Endothelial cell of umbilical vein (primary cell): Measurements from ENCODE around the gene LGI2. TPM values are rescaled to one million over a fixed set of nuclear protein-coding genes. Genes with fewer than 3 reads are reported as not detected.

ENCODE experiments used
- BruUV-seq: library from RNA; stranded (reverse); fragments of 400-500 nt; replicated peaks from 2 replicates; lab custom pipeline; 2021; lab: Mats Ljungman, UMichigan
- CTCF ChIA-PET: fragments of 300-600, 350-600 bp; sonication (Branson Sonifier 250); formaldehyde crosslinking; loops from one replicate; lab custom pipeline; 2021; ENCODE audit warnings: antibody characterized with exemption, inconsistent platforms; lab: Charles Lee
- POLR2A ChIA-PET: fragments of 300-600, 350-600 bp; sonication (Branson Sonifier 250); formaldehyde crosslinking; loops from one replicate; lab custom pipeline; 2021; ENCODE audit warnings: antibody characterized with exemption, inconsistent platforms; lab: Charles Lee
- DNase-seq: peaks from one replicate; pipeline ENCODE4 v3.0.0-alpha.2; 2011; ENCODE audit warnings: low read depth, low spot score
- FAIRE-seq: peaks from 2 replicates; lab custom pipeline; 2011; peaks lifted over from hg19 to GRCh38; lab: Jason Lieb, UNC
- H2AFZ ChIP-seq: 2 replicates; pipeline ENCODE4 v1.6.0; 2012; ENCODE audit warnings: low read depth, low read length, control low read depth, inconsistent platforms
- H3K27ac ChIP-seq: 2 replicates; pipeline ENCODE4 v1.5.1; 2011; ENCODE audit warnings: low read depth, mild to moderate bottlenecking, control low read depth, low read length, moderate library complexity; ENCODE audit not compliant: insufficient read depth
- H3K27me3 ChIP-seq, 2 experiments: 2 replicates each; pipeline versions ENCODE4 v1.6.0 to v1.6.1; 2011; ENCODE audit warnings: low read length in 2 of 2, mixed read lengths in 1 of 2; ENCODE audit not compliant: control insufficient read depth in 2 of 2, insufficient read depth in 2 of 2
- H3K36me3 ChIP-seq, 2 experiments: 2 replicates in 1 of 2; 3 replicates in 1 of 2; pipeline ENCODE4 v1.5.1; 2011; ENCODE audit warnings: low read length in 2 of 2, mild to moderate bottlenecking in 1 of 2, moderate library complexity in 1 of 2; ENCODE audit not compliant: control insufficient read depth in 2 of 2, insufficient read depth in 2 of 2; ENCODE audit errors: extremely low read depth in 1 of 2
- H3K4me1 ChIP-seq: 3 replicates; pipeline ENCODE4 v1.5.1; 2011; ENCODE audit warnings: mild to moderate bottlenecking, low read length; ENCODE audit not compliant: control insufficient read depth, insufficient read depth; ENCODE audit errors: extremely low read depth
- H3K4me2 ChIP-seq: 2 replicates; pipeline ENCODE4 v1.6.1; 2011; ENCODE audit warnings: low read length, control low read depth, mixed read lengths; ENCODE audit not compliant: insufficient read depth
- H3K4me3 ChIP-seq, 3 experiments: fragments of 200-600 bp in 1 of 3; sonication (generic), shearing (Covaris generic) in 1 of 3; replicated peaks in 1 of 3; 2 replicates each; pipeline ENCODE4 v1.5.1; 2011 to 2016; ENCODE audit warnings: control low read depth in 3 of 3, low read length in 3 of 3, mild to moderate bottlenecking in 2 of 3, inconsistent platforms in 1 of 3, low read depth in 1 of 3, moderate library complexity in 1 of 3; ENCODE audit not compliant: insufficient read depth in 1 of 3
- H3K79me2 ChIP-seq: 2 replicates; pipeline ENCODE4 v1.6.0; 2012; ENCODE audit warnings: low read length, inconsistent platforms; ENCODE audit not compliant: control insufficient read depth, insufficient read depth
- H3K9ac ChIP-seq: replicated peaks from 2 replicates; pipeline ENCODE3; 2011; ENCODE audit warnings: low read length, control low read depth; ENCODE audit not compliant: insufficient read depth; ENCODE audit errors: extremely low read depth
- H3K9me1 ChIP-seq: replicated peaks from 3 replicates; pipeline ENCODE4 v1.6.0; 2011; ENCODE audit warnings: mild to moderate bottlenecking, low read length; ENCODE audit not compliant: control insufficient read depth, insufficient read depth; ENCODE audit errors: extremely low read depth
- H3K9me3 ChIP-seq: replicated peaks from 2 replicates; pipeline ENCODE4 v1.5.1; 2012; ENCODE audit warnings: low read length, inconsistent platforms; ENCODE audit not compliant: control insufficient read depth, insufficient read depth
- H4K20me1 ChIP-seq: replicated peaks from 2 replicates; pipeline ENCODE3; 2011; ENCODE audit warnings: mild to moderate bottlenecking, low read length; ENCODE audit not compliant: control insufficient read depth, insufficient read depth; ENCODE audit errors: extremely low read depth
- EZH2 ChIP-seq: IDR thresholded peaks from 2 replicates; pipeline ENCODE4 v1.6.1; 2012; ENCODE audit warnings: borderline replicate concordance, low read depth, mild to moderate bottlenecking, moderate library complexity, low read length, inconsistent platforms; ENCODE audit not compliant: severe bottlenecking
- FOS ChIP-seq: IDR thresholded peaks from 2 replicates; pipeline ENCODE4 v1.6.1; 2011; ENCODE audit warnings: mild to moderate bottlenecking, low read length, moderate library complexity, borderline replicate concordance; ENCODE audit not compliant: insufficient read depth
- GATA2 ChIP-seq: IDR thresholded peaks from 2 replicates; pipeline ENCODE4 v1.7.0; 2011; ENCODE audit warnings: low read depth, mild to moderate bottlenecking, moderate library complexity, mixed read lengths, low read length; ENCODE audit not compliant: insufficient read length, insufficient read depth
- JUN ChIP-seq: IDR thresholded peaks from 2 replicates; pipeline ENCODE4 v1.6.1; 2011; ENCODE audit warnings: borderline replicate concordance, low read depth; ENCODE audit not compliant: insufficient read length, insufficient read depth
- POLR2A ChIP-seq: IDR thresholded peaks from 2 replicates; pipeline ENCODE4 v1.6.1; 2012; ENCODE audit warnings: low read depth, mild to moderate bottlenecking, control low read depth, low read length
- POLR2AphosphoS5 ChIP-seq: IDR thresholded peaks from 2 replicates; pipeline ENCODE4 v1.6.1; 2012; ENCODE audit warnings: low read depth, mild to moderate bottlenecking, control low read depth, low read length, moderate library complexity; ENCODE audit not compliant: insufficient read depth
- dilution Hi-C: fragments of 300-500 bp; cut with MboI; formaldehyde crosslinking; loops from one replicate; pipeline ENCODE4 v1.15.0; 2019; ENCODE audit warnings: low sequenced_read_pairs; ENCODE audit not compliant: extremely low pct_ligation_motif_present
- intact Hi-C: fragments of 100-400 bp; cut with micrococcal nuclease; formaldehyde crosslinking; loops from one replicate; pipeline ENCODE4 v1.10.0; 2022
- polyA plus RNA-seq, 4 experiments: library from polyadenylated mRNA; depleted of rRNA in 3 of 4; stranded (reverse) in 3 of 4; unstranded in 1 of 4; fragments of >200 nt; gene quantifications; 2 replicates each; pipeline versions ENCODE4 v1.2.1 to v1.2.3, GENCODE V29; 2011 to 2012; ENCODE audit warnings: missing spikeins in 1 of 4
- total RNA-seq: library from RNA; stranded (reverse); gene quantifications from 2 replicates; pipeline ENCODE4 v1.2.3, GENCODE V29; 2021
- TF ChIP-seq, protein P1 (sequence below), 2 donors: IDR thresholded peaks; 1 replicate in 1 of 2; 2 replicates in 1 of 2; pipeline ENCODE4 v1.5.1; 2011; ENCODE audit warnings: low read length in 2 of 2, mild to moderate bottlenecking in 2 of 2, moderate library complexity in 2 of 2, control low read depth in 1 of 2, inconsistent platforms in 1 of 2, low read depth in 1 of 2; ENCODE audit not compliant: insufficient read depth in 1 of 2; ENCODE audit errors: extremely low read depth in 1 of 2
- TF ChIP-seq, protein P2 (sequence below): IDR thresholded peaks from 2 replicates; pipeline ENCODE4 v1.6.1; 2011; ENCODE audit not compliant: insufficient read depth, insufficient read length

The LGI2 gene
- total and polyA plus RNA-seq, 2 donors (not counting 3 experiments of a cell fraction or from before 2014, with no cell fraction given), result not detected

DNA sequence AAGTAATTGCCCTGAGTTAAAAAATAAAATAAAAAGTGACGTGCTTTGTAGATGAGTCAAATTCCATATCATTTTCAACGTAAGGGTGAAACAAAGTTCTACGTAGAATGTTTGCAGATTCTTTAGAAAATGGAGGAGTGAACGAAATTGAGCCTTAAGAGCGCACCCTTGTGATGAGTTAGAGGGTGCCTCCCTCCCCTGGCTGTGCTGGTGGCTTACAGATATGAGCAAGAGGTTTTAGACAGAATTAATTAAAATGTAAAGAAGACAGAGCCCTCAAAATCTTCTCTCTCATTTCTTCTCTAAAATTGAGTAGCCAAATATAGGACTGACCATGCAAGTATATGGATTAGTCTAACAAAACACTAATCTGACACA, 30.2 kb upstream of the LGI2 start:
- H3K9me1 ChIP-seq, result no peaks in the 10 kb centered on the region
- H3K4me2 ChIP-seq, result no peak overlapping the region
- no peaks in the 10 kb centered on the region for H4K20me1 ChIP-seq
- no peaks in the 10 kb centered on the region for H3K9me3 ChIP-seq
- no peaks in the 10 kb centered on the region for H3K79me2 ChIP-seq
- H3K9ac ChIP-seq, result no peak overlapping the region
- H3K27me3 ChIP-seq, result peaks cover 0 to 9% of the 10 kb centered on the region in 2 experiments
- no peak overlapping the region for H2AFZ ChIP-seq
- no peak for DNase-seq
- BruUV-seq, result no TSS peak
- CTCF ChIA-PET, result no interaction called here
- dilution Hi-C loops (no loop called here), intact Hi-C loops (no loop called here)
- no peak overlapping the region for H3K27ac ChIP-seq
- H3K4me1 ChIP-seq, result no peaks in the 10 kb centered on the region
- H3K4me3 ChIP-seq, result no peak overlapping the region
- no peak for TF ChIP-seq POLR2AphosphoS5
- TF ChIP-seq FOS, result no peak
- no peak for TF ChIP-seq POLR2A
- no peak for TF ChIP-seq JUN
- no peak for TF ChIP-seq EZH2
- no peak for TF ChIP-seq GATA2
- TF ChIP-seq, protein P1, sequence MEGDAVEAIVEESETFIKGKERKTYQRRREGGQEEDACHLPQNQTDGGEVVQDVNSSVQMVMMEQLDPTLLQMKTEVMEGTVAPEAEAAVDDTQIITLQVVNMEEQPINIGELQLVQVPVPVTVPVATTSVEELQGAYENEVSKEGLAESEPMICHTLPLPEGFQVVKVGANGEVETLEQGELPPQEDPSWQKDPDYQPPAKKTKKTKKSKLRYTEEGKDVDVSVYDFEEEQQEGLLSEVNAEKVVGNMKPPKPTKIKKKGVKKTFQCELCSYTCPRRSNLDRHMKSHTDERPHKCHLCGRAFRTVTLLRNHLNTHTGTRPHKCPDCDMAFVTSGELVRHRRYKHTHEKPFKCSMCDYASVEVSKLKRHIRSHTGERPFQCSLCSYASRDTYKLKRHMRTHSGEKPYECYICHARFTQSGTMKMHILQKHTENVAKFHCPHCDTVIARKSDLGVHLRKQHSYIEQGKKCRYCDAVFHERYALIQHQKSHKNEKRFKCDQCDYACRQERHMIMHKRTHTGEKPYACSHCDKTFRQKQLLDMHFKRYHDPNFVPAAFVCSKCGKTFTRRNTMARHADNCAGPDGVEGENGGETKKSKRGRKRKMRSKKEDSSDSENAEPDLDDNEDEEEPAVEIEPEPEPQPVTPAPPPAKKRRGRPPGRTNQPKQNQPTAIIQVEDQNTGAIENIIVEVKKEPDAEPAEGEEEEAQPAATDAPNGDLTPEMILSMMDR (IDR thresholded peaks at IDR 0.05; ENCODE audit: extremely low read depth in 1 of 2, insufficient read depth in 1 of 2, low read depth in 1 of 2, low read length in 2 of 2), result no peak
- TF ChIP-seq, protein P2, sequence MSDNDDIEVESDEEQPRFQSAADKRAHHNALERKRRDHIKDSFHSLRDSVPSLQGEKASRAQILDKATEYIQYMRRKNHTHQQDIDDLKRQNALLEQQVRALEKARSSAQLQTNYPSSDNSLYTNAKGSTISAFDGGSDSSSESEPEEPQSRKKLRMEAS, result no peak
- FAIRE-seq, result no peak
- POLR2A ChIA-PET, result no interaction called here
- no peaks in the 10 kb centered on the region for H3K36me3 ChIP-seq
